ENCODE results near the gene UBE2D1. TPM values are rescaled to one million over a fixed set of nuclear protein-coding genes. Genes with fewer than 3 reads are reported as not detected.

The UBE2D1 gene
- total RNA-seq, 1 donor from 2014 or later, result 8.9 TPM

DNA sequence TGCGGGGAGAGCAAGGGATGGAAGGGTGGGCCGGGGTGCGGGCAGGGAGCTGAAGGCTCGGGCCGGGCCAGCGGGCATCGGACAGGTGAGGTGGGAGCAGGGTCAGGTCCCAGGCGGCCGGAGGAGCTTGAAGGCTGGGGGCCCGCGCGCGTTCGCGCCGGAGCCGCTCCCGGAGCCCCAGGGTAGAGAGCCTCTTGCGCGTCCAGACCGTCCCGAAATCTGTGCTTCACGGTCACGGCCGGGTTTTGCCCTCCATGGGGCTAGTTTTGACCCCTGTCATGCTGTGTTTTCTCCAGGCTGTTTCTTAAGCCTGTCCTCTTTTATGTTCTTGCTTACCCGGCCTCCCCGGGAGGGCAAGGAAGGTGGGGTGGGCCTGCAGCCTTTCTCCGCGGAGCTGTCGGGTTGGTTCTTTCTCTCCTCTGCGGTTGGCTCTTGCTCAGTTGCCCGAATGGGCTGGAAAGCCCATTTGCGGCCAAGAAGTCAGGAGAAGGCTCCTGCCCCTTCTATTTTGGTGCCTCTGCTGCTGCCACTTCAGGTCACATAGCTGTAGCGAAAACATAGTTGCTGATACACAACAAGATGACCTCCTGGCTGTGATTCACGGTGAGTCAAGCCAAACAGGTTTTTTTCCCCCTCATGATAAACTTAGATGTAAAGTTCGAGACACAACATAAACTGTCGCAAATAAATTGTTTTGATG lies 650 bp downstream of the UBE2D1 start:
- Histone ChIP-seq H3K4me1 (ENCODE audit: control insufficient read depth in 3 of 3, insufficient read depth in 3 of 3, low read length in 3 of 3) (peaks cover 5 to 16% (median 14%) of the 10 kb centered on the region in 3 donors), H3K9me3 (ENCODE audit: control insufficient read depth in 3 of 3, low read length in 3 of 3) (no peaks in the 10 kb centered on the region), H3K9ac (ENCODE audit: low read depth in 1 of 3, low read length in 3 of 3) (peak overlapping the region; percentile 92 to 99 (median 98)), H3K4me3 (ENCODE audit: low read length in 3 of 3) (peak overlapping the region; percentile 84 to 90 (median 86)), H3K27ac (ENCODE audit: low read depth, low read length) (peak overlapping the region; percentile 99), H3K27me3 (ENCODE audit: control insufficient read depth in 3 of 3, insufficient read depth in 3 of 3, low read length in 3 of 3) (no peaks in the 10 kb centered on the region), H3K36me3 (ENCODE audit: control insufficient read depth in 3 of 3, insufficient read depth in 3 of 3, low read length in 3 of 3) (no peaks in the 10 kb centered on the region)

DNA sequence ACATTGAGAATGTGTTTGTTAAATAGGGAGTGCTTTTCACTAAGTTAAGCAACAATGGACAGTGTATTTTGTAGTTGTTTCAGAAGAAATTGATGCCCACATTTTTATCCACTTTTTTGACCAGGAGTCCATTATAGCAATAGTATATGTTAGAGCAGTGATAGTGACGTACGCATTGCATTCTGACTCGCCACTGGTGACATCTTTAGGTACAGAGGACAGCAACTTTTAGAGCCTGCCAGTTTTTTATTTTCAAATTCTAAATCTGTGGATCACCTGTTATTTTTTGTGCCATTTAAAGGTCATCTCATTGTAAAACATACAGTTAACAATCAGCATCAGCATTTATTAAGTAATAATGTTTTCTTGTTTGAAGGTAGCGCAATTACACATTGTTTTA lies 1.4 kb downstream of the UBE2D1 start:
- H3K4me1 ChIP-seq (ENCODE audit: control insufficient read depth in 3 of 3, insufficient read depth in 3 of 3, low read length in 3 of 3), result peaks cover 5 to 16% (median 14%) of the 10 kb centered on the region in 3 donors
- H3K36me3 ChIP-seq (ENCODE audit: control insufficient read depth in 3 of 3, insufficient read depth in 3 of 3, low read length in 3 of 3), result no peaks in the 10 kb centered on the region
- H3K4me3 ChIP-seq (ENCODE audit: low read length in 3 of 3), result peak overlapping the region; percentile 84 to 90 (median 86)
- H3K27me3 ChIP-seq (ENCODE audit: control insufficient read depth in 3 of 3, insufficient read depth in 3 of 3, low read length in 3 of 3), result no peaks in the 10 kb centered on the region
- H3K9me3 ChIP-seq (ENCODE audit: control insufficient read depth in 3 of 3, low read length in 3 of 3), result no peaks in the 10 kb centered on the region
- peak overlapping the region; percentile 92 to 99 (median 98) for H3K9ac ChIP-seq (ENCODE audit: low read depth in 1 of 3, low read length in 3 of 3)
- peak overlapping the region; percentile 99 for H3K27ac ChIP-seq (ENCODE audit: low read depth, low read length)

DNA sequence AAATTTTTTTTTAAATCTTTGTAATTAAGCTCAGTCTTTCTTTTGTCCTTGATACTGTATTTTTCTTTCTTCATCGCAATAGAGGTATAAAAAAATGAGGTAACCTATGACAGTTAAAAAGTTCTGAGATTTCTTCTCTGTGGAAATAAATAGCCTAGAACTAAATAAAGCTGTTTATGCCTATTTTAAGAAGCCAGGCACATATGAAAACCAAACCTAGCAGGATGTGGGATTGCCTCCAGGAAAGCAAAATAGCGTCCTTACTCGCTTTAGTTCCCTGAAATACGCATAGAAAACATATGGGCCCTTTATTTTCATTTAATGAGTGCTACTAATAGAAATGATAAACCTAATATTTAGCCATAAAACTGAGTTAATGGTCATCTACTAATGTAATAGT lies 6.6 kb downstream of the UBE2D1 start:
- peak overlapping the region; percentile 34 to 51 (median 39) for H3K9ac ChIP-seq (ENCODE audit: low read depth in 1 of 3, low read length in 3 of 3)
- H3K9me3 ChIP-seq (ENCODE audit: control insufficient read depth in 3 of 3, low read length in 3 of 3), result no peaks in the 10 kb centered on the region
- H3K27ac ChIP-seq (ENCODE audit: low read depth, low read length), result peak overlapping the region; percentile 65
- peaks cover 10 to 37% (median 28%) of the 10 kb centered on the region in 3 donors for H3K4me1 ChIP-seq (ENCODE audit: control insufficient read depth in 3 of 3, insufficient read depth in 3 of 3, low read length in 3 of 3)
- peaks cover 0 to 3% (median 0%) of the 10 kb centered on the region in 3 donors for H3K36me3 ChIP-seq (ENCODE audit: control insufficient read depth in 3 of 3, insufficient read depth in 3 of 3, low read length in 3 of 3)
- H3K27me3 ChIP-seq (ENCODE audit: control insufficient read depth in 3 of 3, insufficient read depth in 3 of 3, low read length in 3 of 3), result no peaks in the 10 kb centered on the region
- peak overlapping the region in 2 of 3 donors; percentile 13 to 38 for H3K4me3 ChIP-seq (ENCODE audit: low read length in 3 of 3)

DNA sequence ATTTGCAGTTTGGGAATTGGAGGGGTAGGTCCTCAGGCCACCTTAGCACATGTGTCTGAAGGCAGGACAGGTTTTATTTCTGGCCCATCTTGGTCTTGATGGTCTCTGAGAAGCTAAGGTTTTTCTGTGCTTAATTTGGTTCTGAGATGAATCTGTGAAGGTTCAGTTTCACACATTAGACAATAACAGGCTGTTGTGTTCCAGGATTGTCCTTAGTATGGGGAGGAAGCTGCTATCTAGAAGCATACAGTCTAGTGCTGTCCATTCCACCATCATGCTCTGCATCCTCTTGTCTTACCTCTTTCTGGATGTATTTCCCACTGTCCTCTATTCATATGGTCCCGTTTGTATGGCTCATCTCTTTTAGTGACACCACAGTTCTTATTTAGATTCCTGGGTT lies 7.1 kb downstream of the UBE2D1 start:
- Histone ChIP-seq H3K27ac (ENCODE audit: low read depth, low read length) (peak overlapping the region; percentile 65), H3K9ac (ENCODE audit: low read depth in 1 of 3, low read length in 3 of 3) (peak overlapping the region in 2 of 3 donors; percentile 39 to 51), H3K4me1 (ENCODE audit: control insufficient read depth in 3 of 3, insufficient read depth in 3 of 3, low read length in 3 of 3) (peaks cover 10 to 33% (median 32%) of the 10 kb centered on the region in 3 donors), H3K4me3 (ENCODE audit: low read length in 3 of 3) (peak overlapping the region in 2 of 3 donors; percentile 13 to 38), H3K9me3 (ENCODE audit: control insufficient read depth in 3 of 3, low read length in 3 of 3) (no peaks in the 10 kb centered on the region), H3K27me3 (ENCODE audit: control insufficient read depth in 3 of 3, insufficient read depth in 3 of 3, low read length in 3 of 3) (no peaks in the 10 kb centered on the region), H3K36me3 (ENCODE audit: control insufficient read depth in 3 of 3, insufficient read depth in 3 of 3, low read length in 3 of 3) (peaks cover 0 to 4% (median 3%) of the 10 kb centered on the region in 3 donors)

DNA sequence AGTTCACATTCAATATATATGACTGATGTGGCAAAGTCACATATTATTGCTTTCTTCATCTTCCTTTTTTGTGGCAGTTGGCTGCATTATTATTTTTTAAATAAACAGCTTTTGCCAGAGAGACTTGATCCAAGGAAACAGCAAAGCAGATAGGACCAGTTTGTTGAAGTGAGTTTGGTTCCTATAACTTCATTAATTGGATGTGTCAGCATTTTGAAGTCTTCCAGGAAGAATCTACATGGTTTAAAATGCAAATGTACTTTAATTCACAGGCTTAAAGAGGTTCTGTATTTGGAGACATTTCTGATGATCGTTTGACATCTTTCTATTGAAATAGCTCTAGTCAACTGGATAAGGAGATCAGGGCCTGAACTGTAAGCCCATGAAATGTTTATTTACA lies 13.2 kb downstream of the UBE2D1 start:
- no peak overlapping the region for H3K27ac ChIP-seq (ENCODE audit: low read depth, low read length)
- no peak overlapping the region for H3K4me3 ChIP-seq (ENCODE audit: low read length in 3 of 3)
- H3K9me3 ChIP-seq (ENCODE audit: control insufficient read depth in 3 of 3, low read length in 3 of 3), result no peaks in the 10 kb centered on the region
- no peak overlapping the region for H3K9ac ChIP-seq (ENCODE audit: low read depth in 1 of 3, low read length in 3 of 3)
- H3K36me3 ChIP-seq (ENCODE audit: control insufficient read depth in 3 of 3, insufficient read depth in 3 of 3, low read length in 3 of 3), result peaks cover 0 to 7% (median 3%) of the 10 kb centered on the region in 3 donors
- H3K4me1 ChIP-seq (ENCODE audit: control insufficient read depth in 3 of 3, insufficient read depth in 3 of 3, low read length in 3 of 3), result peaks cover 33 to 41% (median 35%) of the 10 kb centered on the region in 3 donors
- no peaks in the 10 kb centered on the region for H3K27me3 ChIP-seq (ENCODE audit: control insufficient read depth in 3 of 3, insufficient read depth in 3 of 3, low read length in 3 of 3)

DNA sequence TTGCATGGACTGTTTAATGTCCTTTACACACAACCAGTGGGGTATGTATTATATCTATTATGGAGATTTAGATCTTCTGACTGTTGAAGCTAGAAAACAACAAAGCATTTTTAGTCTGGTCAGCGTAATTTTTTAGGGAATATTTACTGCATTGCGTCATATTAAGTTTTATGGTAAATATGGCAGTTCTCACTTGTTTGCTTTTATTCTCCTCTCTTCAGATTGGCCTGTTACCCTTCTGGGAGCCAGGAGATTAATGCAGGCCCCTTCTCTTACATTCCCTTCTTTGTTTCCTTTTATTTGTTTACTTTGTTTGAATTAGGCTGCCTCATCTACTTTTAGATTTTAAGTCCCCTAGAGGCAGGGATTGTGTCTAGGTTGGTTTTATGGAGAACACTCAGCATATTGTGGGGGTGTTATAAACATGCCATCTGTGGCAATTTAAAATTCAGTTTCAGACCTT lies 13.8 kb downstream of the UBE2D1 start:
- Histone ChIP-seq H3K36me3 (ENCODE audit: control insufficient read depth in 3 of 3, insufficient read depth in 3 of 3, low read length in 3 of 3) (peaks cover 0 to 7% (median 0%) of the 10 kb centered on the region in 3 donors), H3K9me3 (ENCODE audit: control insufficient read depth in 3 of 3, low read length in 3 of 3) (no peaks in the 10 kb centered on the region), H3K27ac (ENCODE audit: low read depth, low read length) (no peak overlapping the region), H3K4me3 (ENCODE audit: low read length in 3 of 3) (no peak overlapping the region), H3K27me3 (ENCODE audit: control insufficient read depth in 3 of 3, insufficient read depth in 3 of 3, low read length in 3 of 3) (no peaks in the 10 kb centered on the region), H3K9ac (ENCODE audit: low read depth in 1 of 3, low read length in 3 of 3) (peak overlapping the region in 1 of 3 donors; percentile 7), H3K4me1 (ENCODE audit: control insufficient read depth in 3 of 3, insufficient read depth in 3 of 3, low read length in 3 of 3) (peaks cover 36 to 40% (median 38%) of the 10 kb centered on the region in 3 donors)

DNA sequence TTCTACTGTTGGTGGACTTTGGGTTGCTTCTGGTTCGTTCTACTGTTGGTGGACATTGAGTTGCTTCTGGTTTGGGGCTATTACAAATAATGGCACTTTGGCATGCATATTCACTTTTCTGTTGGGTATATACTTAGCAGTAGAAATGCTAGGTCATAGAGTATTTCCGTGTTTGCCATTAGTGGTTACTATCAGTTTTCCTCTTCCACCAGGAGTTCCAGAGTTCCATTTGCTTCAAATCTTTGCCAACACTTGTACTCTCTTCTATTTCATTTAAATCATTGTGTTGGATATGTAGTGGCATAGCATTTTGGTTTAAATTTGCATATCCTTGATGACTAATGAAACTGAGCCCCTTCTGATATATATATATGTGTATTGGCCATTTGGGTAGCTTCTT lies 15.2 kb downstream of the UBE2D1 start:
- H3K27me3 ChIP-seq (ENCODE audit: control insufficient read depth in 3 of 3, insufficient read depth in 3 of 3, low read length in 3 of 3), result no peaks in the 10 kb centered on the region
- H3K4me3 ChIP-seq (ENCODE audit: low read length in 3 of 3), result peak overlapping the region in 1 of 3 donors; percentile 16
- H3K36me3 ChIP-seq (ENCODE audit: control insufficient read depth in 3 of 3, insufficient read depth in 3 of 3, low read length in 3 of 3), result peaks cover 0 to 7% (median 0%) of the 10 kb centered on the region in 3 donors
- H3K4me1 ChIP-seq (ENCODE audit: control insufficient read depth in 3 of 3, insufficient read depth in 3 of 3, low read length in 3 of 3), result peaks cover 30 to 38% (median 31%) of the 10 kb centered on the region in 3 donors
- no peaks in the 10 kb centered on the region for H3K9me3 ChIP-seq (ENCODE audit: control insufficient read depth in 3 of 3, low read length in 3 of 3)
- H3K27ac ChIP-seq (ENCODE audit: low read depth, low read length), result no peak overlapping the region
- H3K9ac ChIP-seq (ENCODE audit: low read depth in 1 of 3, low read length in 3 of 3), result no peak overlapping the region

DNA sequence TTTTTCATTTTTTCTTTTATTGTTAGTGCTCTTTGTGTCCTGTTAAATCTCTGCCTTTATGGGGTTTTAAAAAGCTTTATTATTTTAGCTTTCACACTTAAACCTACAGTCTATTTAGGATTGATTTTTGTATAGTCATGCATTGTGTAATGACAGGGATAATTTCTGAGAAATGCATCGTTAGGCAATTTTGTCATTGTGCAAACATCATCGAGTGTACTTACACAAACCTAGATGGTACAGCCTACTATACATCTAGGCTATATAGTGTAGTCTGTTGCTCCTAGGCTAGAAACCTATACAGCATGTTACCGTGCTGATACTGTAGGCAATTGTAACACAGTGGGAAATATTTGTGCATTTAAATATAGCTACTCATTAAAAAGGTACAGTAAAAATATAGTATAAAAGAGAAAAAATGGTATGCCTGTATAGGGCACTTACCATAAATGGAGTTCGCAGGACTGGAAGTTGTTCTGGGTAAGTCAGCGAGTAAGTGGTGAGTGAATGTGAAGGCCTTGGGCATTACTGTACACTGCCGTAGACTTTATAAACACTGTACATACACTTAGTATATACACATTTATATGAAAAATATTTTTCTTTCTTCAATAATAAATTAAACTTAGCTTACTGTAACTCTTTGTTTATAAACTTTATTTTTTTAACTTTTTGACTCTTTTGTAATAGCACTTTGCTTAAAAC lies 16.0 kb downstream of the UBE2D1 start:
- Histone ChIP-seq H3K9ac (ENCODE audit: low read depth in 1 of 3, low read length in 3 of 3) (no peak overlapping the region), H3K27me3 (ENCODE audit: control insufficient read depth in 3 of 3, insufficient read depth in 3 of 3, low read length in 3 of 3) (no peaks in the 10 kb centered on the region), H3K36me3 (ENCODE audit: control insufficient read depth in 3 of 3, insufficient read depth in 3 of 3, low read length in 3 of 3) (peaks cover 0 to 7% (median 0%) of the 10 kb centered on the region in 3 donors), H3K4me1 (ENCODE audit: control insufficient read depth in 3 of 3, insufficient read depth in 3 of 3, low read length in 3 of 3) (peaks cover 34 to 41% (median 38%) of the 10 kb centered on the region in 3 donors), H3K4me3 (ENCODE audit: low read length in 3 of 3) (no peak overlapping the region), H3K9me3 (ENCODE audit: control insufficient read depth in 3 of 3, low read length in 3 of 3) (no peaks in the 10 kb centered on the region), H3K27ac (ENCODE audit: low read depth, low read length) (no peak overlapping the region)

DNA sequence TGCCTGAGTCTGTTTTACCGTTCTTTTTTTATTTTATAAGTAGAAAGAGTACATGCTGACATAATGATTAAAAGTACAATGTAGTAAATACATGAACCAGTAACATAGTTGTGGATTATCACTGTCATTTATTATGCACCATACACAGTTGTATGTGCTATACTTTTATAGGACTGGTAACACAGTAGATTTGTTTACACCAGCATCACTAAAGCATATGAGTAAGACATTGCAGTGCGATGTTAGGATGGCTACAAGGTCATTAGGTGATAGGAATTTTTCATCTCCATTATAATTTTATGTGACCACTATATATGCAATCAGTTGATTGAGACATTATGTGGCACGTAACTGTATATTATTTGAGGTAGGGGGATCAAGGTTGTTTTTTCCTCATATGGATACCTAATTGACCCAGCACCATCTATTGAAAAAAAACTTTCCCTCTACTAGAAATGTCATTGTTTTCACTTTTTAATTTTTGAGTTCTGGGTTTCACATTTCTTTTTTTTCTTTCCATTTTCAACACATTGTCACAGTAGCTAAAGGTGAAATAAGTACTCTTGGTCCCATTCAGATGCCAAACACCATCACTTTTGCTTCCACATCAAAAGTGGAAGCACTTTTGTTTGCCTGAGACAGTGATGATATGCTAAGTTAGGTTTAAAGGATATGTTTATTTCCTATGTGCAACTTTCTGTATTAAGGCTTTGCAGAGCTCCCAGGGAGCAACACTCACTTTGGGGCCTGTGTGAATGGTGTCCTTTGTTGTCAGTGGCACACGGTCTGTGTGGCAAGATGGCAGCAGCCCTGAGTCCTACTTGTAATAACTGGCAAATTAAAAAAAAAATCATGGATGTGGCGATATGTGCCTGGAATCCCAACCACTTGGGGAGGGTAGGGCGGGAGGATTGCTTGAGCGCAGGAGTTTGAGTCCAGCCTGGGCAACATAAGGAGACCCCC lies 17.1 kb downstream of the UBE2D1 start:
- H3K4me1 ChIP-seq (ENCODE audit: control insufficient read depth in 3 of 3, insufficient read depth in 3 of 3, low read length in 3 of 3), result peaks cover 35 to 49% (median 43%) of the 10 kb centered on the region in 3 donors
- no peak overlapping the region for H3K4me3 ChIP-seq (ENCODE audit: low read length in 3 of 3)
- H3K27me3 ChIP-seq (ENCODE audit: control insufficient read depth in 3 of 3, insufficient read depth in 3 of 3, low read length in 3 of 3), result no peaks in the 10 kb centered on the region
- H3K27ac ChIP-seq (ENCODE audit: low read depth, low read length), result no peak overlapping the region
- no peak overlapping the region for H3K9ac ChIP-seq (ENCODE audit: low read depth in 1 of 3, low read length in 3 of 3)
- peaks cover 0 to 4% (median 0%) of the 10 kb centered on the region in 3 donors for H3K36me3 ChIP-seq (ENCODE audit: control insufficient read depth in 3 of 3, insufficient read depth in 3 of 3, low read length in 3 of 3)
- no peaks in the 10 kb centered on the region for H3K9me3 ChIP-seq (ENCODE audit: control insufficient read depth in 3 of 3, low read length in 3 of 3)

Measured in skeletal muscle tissue (tissue), 4 donors.